OCI-LY7 (cell line): ENCODE results near the gene PRKAB2. TPM values are rescaled to one million over a fixed set of nuclear protein-coding genes. Genes with fewer than 3 reads are reported as not detected.
"Not testable (repeated sequence)": the region's sequence is repeated elsewhere in the genome, so short reads cannot be mapped to it uniquely, and the experiment has no call there.

Experiments used
- BruUV-seq: library from RNA; stranded (reverse); fragments of 400-500 nt; replicated peaks from 2 replicates; lab custom pipeline; 2021; lab: Mats Ljungman, UMichigan
- CTCF ChIA-PET: fragments of 300-600 bp; sonication (Branson Sonifier 250); formaldehyde crosslinking; loops from one replicate; lab custom pipeline; 2022; ENCODE audit warnings: antibody characterized with exemption; ENCODE audit not compliant: unreplicated experiment; lab: Charles Lee
- POLR2A ChIA-PET: fragments of 300-600 bp; sonication (Branson Sonifier 250); formaldehyde crosslinking; loops from one replicate; lab custom pipeline; 2022; ENCODE audit warnings: antibody characterized with exemption; lab: Charles Lee
- DNase-seq: peaks from one replicate; pipeline ENCODE4 v3.0.0-alpha.2; 2015; ENCODE audit warnings: low spot score
- H2AFZ ChIP-seq: fragments of 200-600 bp; sonication (generic), shearing (Covaris generic); 2 replicates; pipeline ENCODE4 v1.6.1; 2014; ENCODE audit warnings: mild to moderate bottlenecking, antibody characterized with exemption, low read length, moderate library complexity
- H3K27ac ChIP-seq: fragments of 200-600 bp; sonication (generic); 2 replicates; pipeline ENCODE4 v1.5.1; 2014; ENCODE audit warnings: mixed run types, low read depth, mild to moderate bottlenecking, moderate library complexity, low read length, inconsistent platforms; ENCODE audit not compliant: poor library complexity, severe bottlenecking
- H3K36me3 ChIP-seq: fragments of 200-600 bp; sonication (generic); 2 replicates; pipeline ENCODE4 v1.6.1; 2014; ENCODE audit warnings: mild to moderate bottlenecking, antibody characterized with exemption, low read length, moderate library complexity, mixed read lengths; ENCODE audit not compliant: insufficient read depth
- H3K4me1 ChIP-seq: fragments of 200-600 bp; sonication (generic); 2 replicates; pipeline ENCODE4 v1.5.1; 2014; ENCODE audit warnings: mild to moderate bottlenecking, low read length; ENCODE audit not compliant: insufficient read depth, poor library complexity, severe bottlenecking
- H3K4me2 ChIP-seq: fragments of 200-600 bp; sonication (generic); 2 replicates; pipeline ENCODE4 v1.6.1; 2014; ENCODE audit warnings: mild to moderate bottlenecking, low read length
- H3K4me3 ChIP-seq: fragments of 200-600 bp; sonication (generic); 2 replicates; pipeline ENCODE4 v1.5.1; 2014; ENCODE audit warnings: mild to moderate bottlenecking, low read depth, low read length; ENCODE audit not compliant: poor library complexity, severe bottlenecking
- H3K79me2 ChIP-seq: fragments of 200-600 bp; sonication (generic); 2 replicates; pipeline ENCODE4 v1.6.1; 2016; ENCODE audit warnings: low read depth, mild to moderate bottlenecking, low read length, moderate library complexity, mixed read lengths; ENCODE audit not compliant: insufficient read depth
- H3K9me2 ChIP-seq: fragments of 200-600 bp; sonication (generic); 2 replicates; pipeline ENCODE4 v1.6.1; 2016; ENCODE audit warnings: mild to moderate bottlenecking, low read length, mixed read lengths; ENCODE audit not compliant: insufficient read depth
- H3K9me3 ChIP-seq: fragments of 200-600 bp; sonication (generic); 2 replicates; pipeline ENCODE4 v1.6.1; 2014; ENCODE audit warnings: mild to moderate bottlenecking, mixed run types, low read length, mixed read lengths
- H4K20me1 ChIP-seq: fragments of 200-600 bp; sonication (generic); 2 replicates; pipeline ENCODE4 v1.6.1; 2014; ENCODE audit warnings: mild to moderate bottlenecking, antibody characterized with exemption, low read length, moderate library complexity, mixed read lengths; ENCODE audit not compliant: insufficient read depth
- EZH2phosphoT487 ChIP-seq: fragments of 200-600 bp; sonication (generic); IDR thresholded peaks from 2 replicates; pipeline ENCODE4 v1.6.1; 2018; ENCODE audit warnings: low read depth, borderline replicate concordance, mild to moderate bottlenecking, mixed run types, antibody characterized with exemption, low read length, moderate library complexity, mixed read lengths
- intact Hi-C: fragments of 100-400 bp; cut with micrococcal nuclease; formaldehyde crosslinking; loops from one replicate; pipeline ENCODE4 v1.10.0; 2022; ENCODE audit not compliant: unreplicated experiment
- total RNA-seq, 2 experiments: library from RNA; depleted of rRNA in 1 of 2; stranded (reverse); fragments of >200 nt in 1 of 2; shearing (Covaris generic) in 1 of 2; gene quantifications; 2 replicates each; pipeline ENCODE4 v1.2.3, GENCODE V29; 2014 to 2022
- TF ChIP-seq, protein P1 (sequence below): fragments of 200-600 bp; sonication (generic); conservative IDR thresholded peaks from 2 replicates; pipeline ENCODE4 v1.5.1; 2014; ENCODE audit warnings: mild to moderate bottlenecking, antibody characterized with exemption, low read length, moderate library complexity, mixed read lengths

PRKAB2 gene
- total RNA-seq, 2 experiments from 2014 or later: 11.6 to 17.4 TPM

- TF ChIP-seq EZH2phosphoT487: no peak
- TF ChIP-seq, protein P1, sequence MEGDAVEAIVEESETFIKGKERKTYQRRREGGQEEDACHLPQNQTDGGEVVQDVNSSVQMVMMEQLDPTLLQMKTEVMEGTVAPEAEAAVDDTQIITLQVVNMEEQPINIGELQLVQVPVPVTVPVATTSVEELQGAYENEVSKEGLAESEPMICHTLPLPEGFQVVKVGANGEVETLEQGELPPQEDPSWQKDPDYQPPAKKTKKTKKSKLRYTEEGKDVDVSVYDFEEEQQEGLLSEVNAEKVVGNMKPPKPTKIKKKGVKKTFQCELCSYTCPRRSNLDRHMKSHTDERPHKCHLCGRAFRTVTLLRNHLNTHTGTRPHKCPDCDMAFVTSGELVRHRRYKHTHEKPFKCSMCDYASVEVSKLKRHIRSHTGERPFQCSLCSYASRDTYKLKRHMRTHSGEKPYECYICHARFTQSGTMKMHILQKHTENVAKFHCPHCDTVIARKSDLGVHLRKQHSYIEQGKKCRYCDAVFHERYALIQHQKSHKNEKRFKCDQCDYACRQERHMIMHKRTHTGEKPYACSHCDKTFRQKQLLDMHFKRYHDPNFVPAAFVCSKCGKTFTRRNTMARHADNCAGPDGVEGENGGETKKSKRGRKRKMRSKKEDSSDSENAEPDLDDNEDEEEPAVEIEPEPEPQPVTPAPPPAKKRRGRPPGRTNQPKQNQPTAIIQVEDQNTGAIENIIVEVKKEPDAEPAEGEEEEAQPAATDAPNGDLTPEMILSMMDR: no peak
- Histone ChIP-seq H3K36me3 (no peaks in the 10 kb centered on the region), H3K9me2 (no peaks in the 10 kb centered on the region), H3K27ac (no peak overlapping the region), H3K4me3 (no peak overlapping the region), H2AFZ (no peak overlapping the region), H3K79me2 (no peaks in the 10 kb centered on the region), H3K4me2 (no peak overlapping the region), H3K9me3 (no peaks in the 10 kb centered on the region), H4K20me1 (no peaks in the 10 kb centered on the region), H3K4me1 (no peaks in the 10 kb centered on the region)
- CTCF ChIA-PET: no interaction called here
- intact Hi-C loops: no loop called here
- POLR2A ChIA-PET: no interaction called here
- DNase-seq: no peak
- no TSS peak for BruUV-seq
Observed at GRCh38 chr1:147124266-147124665, 48.0 kb downstream of the PRKAB2 start.

DNA sequence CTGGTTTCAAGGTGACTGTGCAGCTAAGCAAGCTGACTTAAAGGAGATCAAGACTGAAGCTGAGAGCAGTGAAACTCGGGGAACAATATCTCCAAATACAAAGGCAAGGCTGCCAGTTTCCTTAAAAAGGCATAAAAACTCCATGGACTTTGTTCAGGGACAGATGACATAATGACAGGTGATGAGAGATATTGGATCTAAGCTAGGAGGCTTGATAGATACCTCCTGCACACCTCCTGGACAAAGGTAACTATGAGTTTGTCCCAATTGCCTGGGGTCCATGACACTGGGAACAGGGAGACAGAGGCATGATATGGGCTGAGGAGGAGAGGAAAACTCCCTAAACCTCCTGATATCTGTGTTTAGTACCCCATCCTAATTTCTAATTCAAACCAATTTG, 55.2 kb downstream of the PRKAB2 start:
- Histone ChIP-seq H3K9me3 (no peaks in the 10 kb centered on the region), H3K4me1 (no peaks in the 10 kb centered on the region), H3K9me2 (no peaks in the 10 kb centered on the region), H2AFZ (no peak overlapping the region), H3K27ac (no peak overlapping the region), H3K4me3 (no peak overlapping the region), H3K4me2 (no peak overlapping the region), H3K36me3 (no peaks in the 10 kb centered on the region), H3K79me2 (no peaks in the 10 kb centered on the region), H4K20me1 (no peaks in the 10 kb centered on the region)
- no peak for DNase-seq
- BruUV-seq: no TSS peak
- intact Hi-C loops: no loop called here
- CTCF ChIA-PET: no interaction called here
- TF ChIP-seq, protein P1: no peak
- no peak for TF ChIP-seq EZH2phosphoT487
- POLR2A ChIA-PET: no interaction called here

- H2AFZ ChIP-seq: no peak overlapping the region
- H3K4me2 ChIP-seq: no peak overlapping the region
- H3K9me2 ChIP-seq: no peaks in the 10 kb centered on the region
- CTCF ChIA-PET: no interaction called here
- H3K27ac ChIP-seq: no peak overlapping the region
- BruUV-seq: no TSS peak
- H3K4me3 ChIP-seq: no peak overlapping the region
- no peaks in the 10 kb centered on the region for H4K20me1 ChIP-seq
- H3K9me3 ChIP-seq: no peaks in the 10 kb centered on the region
- intact Hi-C loops: no loop called here
- no peak for TF ChIP-seq EZH2phosphoT487
- H3K36me3 ChIP-seq: no peaks in the 10 kb centered on the region
- no peak for DNase-seq
- POLR2A ChIA-PET: no interaction called here
- no peaks in the 10 kb centered on the region for H3K4me1 ChIP-seq
- H3K79me2 ChIP-seq: no peaks in the 10 kb centered on the region
Observed at GRCh38 chr1:147115496-147115895, 56.8 kb downstream of the PRKAB2 start.

DNA sequence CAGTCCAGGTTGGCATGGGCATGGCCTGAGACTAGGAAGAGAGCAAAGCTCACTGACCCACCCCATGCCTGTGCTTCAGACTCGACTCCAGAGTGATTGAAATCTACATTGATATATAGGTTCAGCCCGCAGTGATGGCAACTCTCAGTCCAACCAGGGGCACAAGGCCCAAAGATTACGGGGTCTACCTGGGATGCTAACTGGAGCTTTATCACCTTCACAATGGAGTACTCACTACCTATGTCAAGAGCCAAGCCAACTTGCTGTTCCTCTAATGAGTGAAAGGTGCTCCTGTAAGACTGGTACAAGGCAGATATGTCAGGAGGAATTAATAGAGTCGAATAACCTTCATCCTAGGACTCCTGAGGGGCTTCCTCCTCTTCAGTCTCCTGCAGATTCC, 57.2 kb downstream of the PRKAB2 start:
- H3K27ac ChIP-seq, H3K9me2 ChIP-seq, H4K20me1 ChIP-seq, intact Hi-C loops, H3K4me3 ChIP-seq, H3K36me3 ChIP-seq, POLR2A ChIA-PET, DNase-seq, H3K4me2 ChIP-seq, CTCF ChIA-PET, H2AFZ ChIP-seq, BruUV-seq, H3K9me3 ChIP-seq, H3K4me1 ChIP-seq, H3K79me2 ChIP-seq: not testable (repeated sequence)

GRCh38 chr1:147114353-147114752, 57.9 kb downstream of the PRKAB2 start:
- H3K79me2 ChIP-seq, DNase-seq, H3K4me1 ChIP-seq, H3K27ac ChIP-seq, H3K4me2 ChIP-seq, intact Hi-C loops, BruUV-seq, H3K36me3 ChIP-seq, H3K4me3 ChIP-seq, CTCF ChIA-PET, H3K9me2 ChIP-seq, H4K20me1 ChIP-seq, POLR2A ChIA-PET, H3K9me3 ChIP-seq, H2AFZ ChIP-seq: not testable (repeated sequence)
